IMR-90 (cell line): Measurements from ENCODE around the gene RPS6KA2. TPM values are rescaled to one million over a fixed set of nuclear protein-coding genes. Genes with fewer than 3 reads are reported as not detected.

Experiments used
- ATAC-seq: fragments of 200-7000 bp; cut with Tn5 transposase; 2 replicates; pipeline ENCODE4 v1.9.1; 2020; ENCODE audit warnings: low read depth, mild to moderate bottlenecking, moderate library complexity
- BruUV-seq: library from RNA; stranded (reverse); fragments of 400-500 nt; replicated peaks from 2 replicates; lab custom pipeline; 2021; lab: Mats Ljungman, UMichigan
- CTCF ChIA-PET: fragments of 300-600 bp; formaldehyde crosslinking; extraction: SDS; loops from one replicate; lab custom pipeline; 2021; ENCODE audit warnings: antibody characterized with exemption; lab: Yijun Ruan, JAX
- POLR2A ChIA-PET: fragments of 300-600 bp; sonication (Branson Sonifier 250); formaldehyde crosslinking; loops from one replicate; lab custom pipeline; 2022; ENCODE audit warnings: antibody characterized with exemption; ENCODE audit not compliant: unreplicated experiment; lab: Charles Lee
- DNase-seq: peaks from one replicate; pipeline ENCODE4 v3.0.0; 2013
- H2AFZ ChIP-seq: replicated peaks from 2 replicates; pipeline ENCODE3; 2013; ENCODE audit warnings: low read length, mild to moderate bottlenecking; ENCODE audit not compliant: poor library complexity
- H2AK5ac ChIP-seq: 2 replicates; pipeline ENCODE4 v1.6.1; 2013; ENCODE audit warnings: low read depth, low read length, inconsistent platforms
- H2AK9ac ChIP-seq: replicated peaks from 2 replicates; pipeline ENCODE3; 2013; ENCODE audit warnings: mild to moderate bottlenecking, low read depth, low read length, moderate library complexity; ENCODE audit not compliant: poor library complexity
- H2BK120ac ChIP-seq: 2 replicates; pipeline ENCODE4 v1.6.1; 2013; ENCODE audit warnings: low read depth, low read length, inconsistent platforms
- H2BK15ac ChIP-seq: 3 replicates; pipeline ENCODE4 v1.6.1; 2013; ENCODE audit warnings: low read depth, low read length, inconsistent platforms
- H2BK20ac ChIP-seq: 2 replicates; pipeline ENCODE4 v1.6.1; 2013; ENCODE audit warnings: low read depth, mild to moderate bottlenecking, inconsistent platforms, low read length, moderate library complexity
- H2BK5ac ChIP-seq: 2 replicates; pipeline ENCODE4 v1.6.1; 2013; ENCODE audit warnings: mild to moderate bottlenecking, low read depth, low read length, inconsistent platforms; ENCODE audit not compliant: poor library complexity, severe bottlenecking
- H3K14ac ChIP-seq: replicated peaks from 2 replicates; pipeline ENCODE4 v1.6.1; 2013; ENCODE audit warnings: low read depth, low read length, inconsistent platforms
- H3K18ac ChIP-seq: 2 replicates; pipeline ENCODE4 v1.6.1; 2013; ENCODE audit warnings: low read depth, low read length, control low read depth
- H3K23ac ChIP-seq: 2 replicates; pipeline ENCODE4 v1.6.1; 2013; ENCODE audit warnings: low read depth, low read length, inconsistent platforms
- H3K27ac ChIP-seq: 2 replicates; pipeline ENCODE4 v1.5.1; 2013; ENCODE audit warnings: mild to moderate bottlenecking, control low read depth, low read length; ENCODE audit not compliant: insufficient read depth
- H3K27me3 ChIP-seq: 2 replicates; pipeline ENCODE4 v1.6.1; 2013; ENCODE audit warnings: low read length; ENCODE audit not compliant: control insufficient read depth, insufficient read depth
- H3K36me3 ChIP-seq: 2 replicates; pipeline ENCODE4 v1.6.1; 2013; ENCODE audit warnings: low read length, mixed read lengths; ENCODE audit not compliant: control insufficient read depth, insufficient read depth
- H3K4ac ChIP-seq: 2 replicates; pipeline ENCODE4 v1.6.1; 2013; ENCODE audit warnings: low read depth, low read length, inconsistent platforms
- H3K4me1 ChIP-seq: 2 replicates; pipeline ENCODE4 v1.6.1; 2013; ENCODE audit warnings: low read length, mixed read lengths; ENCODE audit not compliant: control insufficient read depth, insufficient read depth
- H3K4me2 ChIP-seq: 2 replicates; pipeline ENCODE4 v1.6.1; 2013; ENCODE audit warnings: low read depth, mild to moderate bottlenecking, control low read depth, low read length, moderate library complexity
- H3K4me3 ChIP-seq: 2 replicates; pipeline ENCODE4 v1.5.1; 2013; ENCODE audit warnings: low read depth, mild to moderate bottlenecking, control low read depth, low read length, moderate library complexity; ENCODE audit not compliant: insufficient read depth
- H3K56ac ChIP-seq: 2 replicates; pipeline ENCODE4 v1.6.1; 2013; ENCODE audit warnings: low read length, inconsistent platforms; ENCODE audit not compliant: insufficient read depth; ENCODE audit errors: extremely low read depth
- H3K79me1 ChIP-seq, 2 experiments: 2 replicates each; pipeline ENCODE4 v1.6.1; 2013; ENCODE audit warnings: low read length in 2 of 2, inconsistent platforms in 1 of 2, low read depth in 1 of 2
- H3K9ac ChIP-seq: 2 replicates; pipeline ENCODE4 v1.6.1; 2013; ENCODE audit warnings: low read depth, low read length, control low read depth
- H3K9me1 ChIP-seq: 2 replicates; pipeline ENCODE4 v1.6.1; 2013; ENCODE audit warnings: low read length, inconsistent platforms; ENCODE audit not compliant: insufficient read depth
- H3K9me3 ChIP-seq: 2 replicates; pipeline ENCODE4 v1.6.1; 2013; ENCODE audit warnings: low read length; ENCODE audit not compliant: control insufficient read depth, insufficient read depth
- H4K20me1 ChIP-seq: 2 replicates; pipeline ENCODE4 v1.6.1; 2013; ENCODE audit warnings: low read length, inconsistent platforms; ENCODE audit not compliant: insufficient read depth
- H4K5ac ChIP-seq: 2 replicates; pipeline ENCODE4 v1.6.1; 2013; ENCODE audit warnings: mild to moderate bottlenecking, low read depth, low read length, control low read depth
- H4K8ac ChIP-seq, 2 experiments: 2 replicates each; pipeline ENCODE4 v1.6.1; 2013; ENCODE audit warnings: low read depth in 2 of 2, low read length in 2 of 2, control low read depth in 1 of 2, inconsistent platforms in 1 of 2
- H4K91ac ChIP-seq: 2 replicates; pipeline ENCODE4 v1.6.1; 2013; ENCODE audit warnings: low read depth, low read length, inconsistent platforms; ENCODE audit not compliant: insufficient read depth
- CEBPB ChIP-seq: IDR thresholded peaks from 2 replicates; pipeline ENCODE4 v1.6.1; 2012; ENCODE audit warnings: low read depth, low read length, improper control_type of control experiment
- FOS ChIP-seq: fragments of 150-350 bp; IDR thresholded peaks from 2 replicates; pipeline ENCODE4 v1.6.1; 2016; ENCODE audit warnings: low read depth, low read length
- POLR2A ChIP-seq: IDR thresholded peaks from 2 replicates; pipeline ENCODE4 v1.6.1; 2012; ENCODE audit warnings: mild to moderate bottlenecking, low read depth, low read length
- WGBS, 2 experiments: methylation state at CpG; one replicate each; pipeline versions ENCODE4 v1.1.5 to v1.1.7; 2013; ENCODE audit warnings: missing lambda C conversion rate in 2 of 2; ENCODE audit not compliant: insufficient read length in 1 of 2; ENCODE audit errors: extremely low coverage in 2 of 2; 5-methylcytosine and 5-hydroxymethylcytosine counted together
- dilution Hi-C: fragments of 300-500 bp; cut with HindIII; formaldehyde crosslinking; loops from one replicate; pipeline ENCODE4 v1.14.3; 2018; ENCODE audit warnings: low sequenced_read_pairs; ENCODE audit not compliant: unreplicated experiment
- in situ Hi-C: fragments of 300-500 bp; cut with MboI; formaldehyde crosslinking; loops from 3 replicates; pipeline ENCODE4 v1.14.3; 2019; ENCODE audit warnings: low sequenced_read_pairs, inconsistent platforms, mixed read lengths
- intact Hi-C: fragments of 100-400 bp; cut with micrococcal nuclease; formaldehyde crosslinking; loops from 2 replicates; pipeline ENCODE4 v1.10.0; 2022
- polyA plus RNA-seq, 3 experiments: library from polyadenylated mRNA; depleted of rRNA; stranded (reverse); fragments of >200 nt; gene quantifications; 2 replicates each; pipeline ENCODE4 v1.2.3, GENCODE V29; 2012; ENCODE audit warnings: low replicate concordance in 1 of 3
- total RNA-seq: library from RNA; depleted of rRNA; stranded (reverse); fragments of >200 nt; gene quantifications from 2 replicates; pipeline ENCODE4 v1.2.3, GENCODE V29; 2012

RPS6KA2 gene
- total and polyA plus RNA-seq, 2 of the 4 experiments (the other 2 are of a cell fraction), result 26.9 to 31.3 TPM

DNA sequence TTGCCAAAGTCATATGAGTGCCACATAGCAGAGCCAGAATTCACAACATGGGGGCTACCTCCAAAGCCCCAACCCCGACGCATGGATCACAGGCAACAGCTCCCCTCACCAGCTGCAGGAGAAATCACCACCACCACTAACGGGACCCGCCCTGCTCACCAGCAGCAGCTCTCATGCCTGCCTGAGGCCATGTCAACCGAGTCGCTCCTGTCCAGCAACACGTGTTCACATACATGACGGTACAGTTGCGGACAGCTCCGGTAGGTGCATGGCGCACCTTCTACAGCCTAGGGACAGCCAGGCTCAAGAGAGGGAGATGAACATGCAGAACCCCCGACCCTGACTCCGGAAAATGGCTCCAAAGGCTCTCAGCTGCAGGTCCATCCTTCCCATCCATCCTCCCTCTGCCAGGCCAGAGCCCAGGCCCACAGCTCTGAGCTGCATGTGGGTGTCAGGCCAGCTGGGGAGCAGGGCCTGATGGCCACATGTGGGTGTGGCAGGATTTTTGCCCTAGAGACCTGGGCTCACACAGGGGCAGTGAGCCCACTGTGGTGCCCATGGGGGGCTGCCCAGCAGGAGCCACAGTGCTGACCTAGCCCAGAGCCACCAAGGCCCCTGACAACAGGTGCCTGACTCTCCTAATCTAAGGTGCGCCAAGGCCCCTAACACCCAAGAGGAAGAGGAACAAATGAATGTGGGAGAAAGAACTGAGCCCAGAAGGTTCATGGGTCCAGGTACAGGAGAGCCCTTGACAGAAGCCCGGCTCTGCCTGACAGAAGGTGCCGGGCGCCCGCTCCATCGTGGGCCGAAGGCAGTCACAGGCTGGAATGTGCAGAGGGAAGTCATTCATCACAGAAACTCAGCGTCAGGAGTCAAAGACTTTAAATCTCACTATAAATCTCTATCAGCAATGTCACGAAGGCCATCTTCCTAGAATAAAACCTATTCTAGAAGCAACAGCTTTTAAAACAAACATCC lies 10.5 kb downstream of the RPS6KA2 start:
- Histone ChIP-seq H3K18ac (no peak overlapping the region), H2BK20ac (no peak overlapping the region), H3K23ac (no peak overlapping the region), H3K4me1 (peaks cover 48% of the 10 kb centered on the region), H3K36me3 (peaks cover 22% of the 10 kb centered on the region), H4K91ac (no peak overlapping the region), H3K27ac (no peak overlapping the region), H2AFZ (no peak overlapping the region), H2BK5ac (no peak overlapping the region), H2AK9ac (no peak overlapping the region), H3K56ac (no peak overlapping the region), H3K79me1 (peaks cover 45 to 85% of the 10 kb centered on the region in 2 experiments), H3K9me3 (no peaks in the 10 kb centered on the region), H3K4ac (no peak overlapping the region), H3K9ac (no peak overlapping the region), H3K14ac (no peak overlapping the region), H4K20me1 (peaks cover 20% of the 10 kb centered on the region; the same call in 1 of the 2 replicates), H2BK15ac (no peak overlapping the region), H4K8ac (no peak overlapping the region), H3K27me3 (no peaks in the 10 kb centered on the region), H3K4me2 (no peak overlapping the region), H2BK120ac (no peak overlapping the region), H3K9me1 (peaks cover 41% of the 10 kb centered on the region), H3K4me3 (no peak overlapping the region), H4K5ac (no peak overlapping the region), H2AK5ac (peak overlapping the region; percentile 89)
- no peak for DNase-seq
- BruUV-seq, result no TSS peak
- WGBS, 2 experiments, result 100% methylated on average over 5 of the region's 22 CpGs; no CpG with 5 or more reads in 1 of the 2 experiments
- in situ Hi-C loops, result no loop called here
- ATAC-seq, result no peak
- TF ChIP-seq FOS, result no peak
- TF ChIP-seq POLR2A, result no peak
- no peak for TF ChIP-seq CEBPB
- dilution Hi-C loops, result no loop called here
- POLR2A ChIA-PET, result no interaction called here
- CTCF ChIA-PET, result interaction anchor here (1.1 kb wide), 1 partner anchor 101 kb away, joined by 3 read pairs; no protein-coding TSS in a partner anchor
- intact Hi-C loops, result no loop called here
